ENCODE measurements around the gene PRX.
A peak's percentile ranks its signal among the peaks of the same experiment; 100 is the strongest.
"Not testable (repeated sequence)": the region's sequence is repeated elsewhere in the genome, so short reads cannot be mapped to it uniquely, and the experiment has no call there.

The PRX gene, protein sequence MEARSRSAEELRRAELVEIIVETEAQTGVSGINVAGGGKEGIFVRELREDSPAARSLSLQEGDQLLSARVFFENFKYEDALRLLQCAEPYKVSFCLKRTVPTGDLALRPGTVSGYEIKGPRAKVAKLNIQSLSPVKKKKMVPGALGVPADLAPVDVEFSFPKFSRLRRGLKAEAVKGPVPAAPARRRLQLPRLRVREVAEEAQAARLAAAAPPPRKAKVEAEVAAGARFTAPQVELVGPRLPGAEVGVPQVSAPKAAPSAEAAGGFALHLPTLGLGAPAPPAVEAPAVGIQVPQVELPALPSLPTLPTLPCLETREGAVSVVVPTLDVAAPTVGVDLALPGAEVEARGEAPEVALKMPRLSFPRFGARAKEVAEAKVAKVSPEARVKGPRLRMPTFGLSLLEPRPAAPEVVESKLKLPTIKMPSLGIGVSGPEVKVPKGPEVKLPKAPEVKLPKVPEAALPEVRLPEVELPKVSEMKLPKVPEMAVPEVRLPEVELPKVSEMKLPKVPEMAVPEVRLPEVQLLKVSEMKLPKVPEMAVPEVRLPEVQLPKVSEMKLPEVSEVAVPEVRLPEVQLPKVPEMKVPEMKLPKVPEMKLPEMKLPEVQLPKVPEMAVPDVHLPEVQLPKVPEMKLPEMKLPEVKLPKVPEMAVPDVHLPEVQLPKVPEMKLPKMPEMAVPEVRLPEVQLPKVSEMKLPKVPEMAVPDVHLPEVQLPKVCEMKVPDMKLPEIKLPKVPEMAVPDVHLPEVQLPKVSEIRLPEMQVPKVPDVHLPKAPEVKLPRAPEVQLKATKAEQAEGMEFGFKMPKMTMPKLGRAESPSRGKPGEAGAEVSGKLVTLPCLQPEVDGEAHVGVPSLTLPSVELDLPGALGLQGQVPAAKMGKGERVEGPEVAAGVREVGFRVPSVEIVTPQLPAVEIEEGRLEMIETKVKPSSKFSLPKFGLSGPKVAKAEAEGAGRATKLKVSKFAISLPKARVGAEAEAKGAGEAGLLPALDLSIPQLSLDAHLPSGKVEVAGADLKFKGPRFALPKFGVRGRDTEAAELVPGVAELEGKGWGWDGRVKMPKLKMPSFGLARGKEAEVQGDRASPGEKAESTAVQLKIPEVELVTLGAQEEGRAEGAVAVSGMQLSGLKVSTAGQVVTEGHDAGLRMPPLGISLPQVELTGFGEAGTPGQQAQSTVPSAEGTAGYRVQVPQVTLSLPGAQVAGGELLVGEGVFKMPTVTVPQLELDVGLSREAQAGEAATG (N-terminal part only)

DNA sequence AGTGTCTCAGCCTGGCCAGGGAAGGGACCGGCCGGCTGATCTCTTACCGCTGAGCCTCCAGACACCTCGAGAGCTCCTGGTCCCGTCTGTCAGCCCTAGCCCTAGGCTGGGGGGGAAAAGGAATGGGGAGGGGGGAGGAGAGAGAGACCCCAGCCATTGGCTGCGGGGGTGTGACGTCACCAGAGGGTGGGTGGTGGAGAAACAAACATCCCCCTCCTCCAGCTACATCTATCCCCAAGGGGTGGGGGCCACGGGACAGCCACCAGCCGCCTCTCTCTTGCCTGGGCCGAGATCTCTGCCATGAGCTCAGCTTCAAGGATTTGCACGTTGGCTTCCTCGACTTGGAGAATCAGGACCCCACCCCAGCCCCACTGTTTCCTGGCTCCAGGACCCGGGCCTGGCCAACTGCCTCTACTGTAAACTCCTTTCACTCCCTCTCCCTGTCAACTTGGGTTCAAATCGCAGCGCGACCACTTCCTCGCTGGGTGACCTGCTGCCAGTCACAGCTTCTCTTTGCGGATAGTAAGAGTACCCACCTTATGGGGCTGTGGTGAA, at the start of gene PRX:
TSS of gene PRX (minus strand) at position 88 of the 555 bp plus-strand sequence. CDS start 5,446 bp downstream, outside the sequence.
- no peak for DNase-seq

DNA sequence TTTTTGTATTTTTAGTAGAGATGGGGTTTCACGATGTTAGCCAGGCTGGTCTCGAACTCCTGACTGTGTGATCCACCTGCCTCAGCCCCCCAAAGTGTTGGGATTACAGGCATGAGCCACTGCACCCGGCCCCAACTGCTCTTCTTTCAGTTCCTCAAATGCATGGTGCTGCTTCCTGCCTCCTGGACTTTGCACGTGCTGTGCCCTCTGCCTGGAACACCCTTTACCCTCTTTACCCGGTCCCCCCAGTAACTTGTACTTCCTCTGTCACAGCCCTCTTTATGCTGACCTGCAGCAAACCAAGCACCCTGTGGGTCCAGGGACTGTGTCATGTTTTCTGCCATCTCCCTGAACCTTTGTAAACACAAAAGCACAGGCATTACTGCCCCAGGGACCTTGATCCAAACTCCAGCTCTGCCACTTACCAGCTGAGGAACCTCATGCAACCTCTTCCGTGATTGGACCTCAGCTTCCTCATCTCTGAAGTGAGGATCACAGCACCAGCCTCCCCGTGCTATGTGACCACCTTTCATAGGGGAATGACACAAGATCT, 48.6 kb upstream of the PRX start:
- DNase-seq, result no peak

DNA sequence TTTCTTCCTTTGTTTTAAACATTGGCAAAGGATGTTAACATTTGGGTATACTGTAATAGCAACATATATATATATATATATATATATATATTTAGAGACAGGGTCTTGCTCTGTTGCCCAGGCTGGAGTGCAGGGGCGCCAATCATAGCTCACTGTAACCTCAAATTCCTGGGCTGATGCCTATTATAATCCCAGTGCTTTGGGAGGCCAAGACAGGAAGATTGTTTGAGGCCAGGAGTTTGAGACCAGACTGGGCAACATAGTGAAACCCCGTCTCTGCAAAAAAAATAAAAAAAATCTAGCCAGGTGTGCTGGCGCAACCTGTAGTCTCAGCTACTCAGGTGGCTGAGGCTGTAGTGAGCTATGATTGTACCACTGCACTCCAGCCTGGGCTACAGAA, 47.0 kb upstream of the PRX start:
- DNase-seq, result no peak

DNA sequence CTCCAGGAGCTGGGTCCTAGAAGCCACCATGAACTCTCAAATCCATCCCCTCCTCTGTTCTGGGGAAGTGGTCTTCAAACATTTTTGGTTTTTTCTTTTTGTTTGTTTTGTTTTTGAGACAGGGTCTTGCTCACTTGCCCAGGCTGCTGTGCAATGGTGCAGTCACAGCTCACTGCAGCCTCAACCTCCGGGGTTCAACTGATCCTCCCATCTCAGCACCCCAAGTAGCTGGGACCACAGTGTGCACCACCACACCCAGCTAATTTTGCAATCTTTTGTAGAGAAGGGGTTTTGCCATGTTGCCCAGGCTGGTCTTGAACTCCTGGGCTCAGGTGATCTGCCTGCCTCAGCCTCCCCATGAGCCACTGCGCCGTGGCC, 45.4 kb upstream of the PRX start:
- DNase-seq, result no peak

DNA sequence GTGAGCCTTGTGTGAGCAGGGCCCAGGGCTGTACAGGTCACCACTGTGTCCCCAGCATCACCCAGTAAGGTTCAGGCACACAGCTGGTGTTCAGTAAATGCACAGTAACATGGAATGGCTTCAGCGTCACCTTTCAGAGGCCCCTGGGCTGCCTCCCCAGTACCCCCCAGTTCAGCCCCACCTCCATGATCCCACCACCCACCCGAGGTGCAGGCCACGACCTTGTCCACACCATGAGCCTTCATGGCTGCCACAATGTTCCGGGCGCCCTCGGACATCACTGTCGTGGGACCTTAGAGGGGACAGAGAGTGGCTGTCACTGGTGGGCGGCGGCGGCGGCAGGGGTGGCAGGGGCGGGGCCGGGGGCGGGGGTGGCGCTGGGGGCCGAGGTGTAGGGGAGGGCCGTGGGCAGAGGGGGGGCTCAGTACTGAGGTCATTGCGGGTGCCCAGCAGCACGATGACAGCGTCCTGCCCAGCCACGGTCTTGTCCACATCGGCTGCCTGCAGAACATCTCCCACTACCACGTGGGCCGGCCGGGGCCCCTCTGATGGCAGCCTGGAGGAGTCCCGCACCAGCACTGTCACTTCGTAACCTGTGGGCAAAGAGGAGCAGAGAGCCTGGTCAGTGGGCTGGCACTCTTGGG, 44.9 kb upstream of the PRX start:
- no peak for DNase-seq

DNA sequence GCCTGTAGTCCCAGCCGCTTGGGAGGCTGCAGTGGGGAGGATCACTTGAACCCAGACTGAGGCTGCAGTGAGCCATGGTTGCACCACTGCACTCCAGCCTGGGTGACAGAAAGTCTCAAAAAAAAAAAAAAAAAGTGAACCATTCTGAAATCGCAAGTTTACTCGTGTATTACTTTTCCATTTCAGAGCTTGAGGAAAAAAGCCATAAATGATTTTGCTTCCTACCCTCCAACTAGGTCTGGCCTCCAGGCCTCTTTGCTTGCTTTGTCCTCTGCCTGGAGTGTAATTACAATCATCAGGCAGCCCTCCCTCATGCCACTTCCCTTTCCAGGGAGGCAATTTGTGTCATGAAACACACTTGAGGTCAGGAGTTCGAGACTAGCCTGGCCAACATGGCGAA, 43.9 kb upstream of the PRX start:
- no peak for DNase-seq

DNA sequence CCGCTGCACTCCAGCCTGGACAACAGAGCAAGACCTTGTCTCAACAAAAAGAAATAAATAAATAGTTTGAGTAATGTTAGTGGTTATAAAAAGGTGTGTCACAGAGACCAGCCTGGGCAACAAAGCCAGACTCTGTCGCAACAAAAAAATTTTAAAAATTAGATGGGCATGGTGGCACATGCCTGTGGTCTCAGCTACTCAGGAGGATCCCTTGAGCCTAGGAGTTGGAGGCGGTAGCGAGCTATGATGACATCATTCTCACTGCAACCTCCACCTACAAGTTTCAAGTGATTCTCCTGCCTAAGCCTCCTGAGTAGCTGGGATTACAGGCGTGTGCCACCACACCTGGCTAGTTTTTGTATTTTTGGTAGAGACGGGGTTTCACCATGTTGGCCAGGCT, 40.8 kb upstream of the PRX start:
- DNase-seq, result not testable (repeated sequence)

DNA sequence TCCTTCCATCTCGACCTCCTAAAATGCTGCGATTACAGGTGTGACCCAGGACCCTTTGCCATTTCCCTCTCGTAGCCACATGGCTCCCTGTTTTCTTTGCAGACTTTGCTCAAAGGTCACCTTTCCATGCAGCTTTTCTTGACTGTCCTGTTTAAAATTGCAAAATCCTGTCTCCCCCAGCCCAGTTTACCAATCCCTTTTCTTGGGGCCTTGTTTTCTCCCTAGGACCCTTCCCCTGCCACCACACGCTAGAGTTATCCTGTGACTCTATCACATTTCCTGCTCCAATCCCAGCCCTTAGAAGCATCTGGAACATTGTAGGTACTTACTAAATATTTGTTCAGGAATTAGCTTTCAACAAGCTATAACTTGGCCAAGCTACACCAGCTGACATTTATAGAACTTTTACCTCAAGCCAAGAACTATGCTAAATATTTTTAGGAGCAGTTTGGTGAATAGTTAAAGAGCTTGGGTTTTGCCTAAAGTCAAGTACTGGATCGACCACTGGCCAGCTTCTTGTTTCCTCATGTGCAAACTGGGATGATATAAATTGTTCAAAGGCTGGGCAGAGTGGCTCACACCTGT, 40.1 kb upstream of the PRX start:
- DNase-seq, result no peak

DNA sequence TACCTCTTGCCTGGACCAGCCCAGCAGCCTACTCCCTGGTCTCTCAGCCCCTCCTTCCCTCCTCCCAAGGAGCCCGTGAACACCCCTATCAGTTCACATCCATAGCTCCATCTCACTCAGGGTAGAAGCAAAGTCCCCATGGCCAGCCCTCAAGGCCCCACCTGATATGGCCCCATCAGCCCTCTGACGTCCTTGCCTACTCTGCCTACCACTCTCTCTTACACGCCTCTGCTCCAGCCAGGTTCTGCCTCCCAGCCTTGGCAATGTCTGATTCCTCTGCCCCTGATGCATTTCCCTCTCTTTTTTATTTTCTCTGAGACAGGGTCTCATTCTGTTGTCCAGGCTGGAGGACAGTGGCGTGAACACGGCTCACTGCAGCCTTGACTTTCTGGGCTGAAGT, 38.8 kb upstream of the PRX start:
- no peak for DNase-seq

DNA sequence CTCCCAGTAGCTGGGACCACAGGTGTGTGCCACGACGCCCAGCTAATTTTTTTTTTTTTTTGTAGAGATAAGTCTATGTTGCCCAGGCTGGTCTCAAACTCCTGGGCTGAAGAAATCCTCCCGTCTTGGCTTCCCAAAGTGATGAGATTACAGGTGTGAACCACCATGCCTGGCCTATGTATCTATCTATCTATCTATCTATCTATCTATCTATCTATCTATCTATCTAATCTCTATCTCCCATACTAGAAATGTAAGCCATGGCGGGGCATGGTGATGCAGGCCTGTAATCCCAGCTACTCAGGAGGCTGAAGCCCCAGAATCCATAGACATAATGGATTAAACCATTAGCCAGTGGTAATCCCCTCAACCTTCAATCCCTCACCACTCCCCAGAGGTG, 37.5 kb upstream of the PRX start:
- DNase-seq, result no peak

DNA sequence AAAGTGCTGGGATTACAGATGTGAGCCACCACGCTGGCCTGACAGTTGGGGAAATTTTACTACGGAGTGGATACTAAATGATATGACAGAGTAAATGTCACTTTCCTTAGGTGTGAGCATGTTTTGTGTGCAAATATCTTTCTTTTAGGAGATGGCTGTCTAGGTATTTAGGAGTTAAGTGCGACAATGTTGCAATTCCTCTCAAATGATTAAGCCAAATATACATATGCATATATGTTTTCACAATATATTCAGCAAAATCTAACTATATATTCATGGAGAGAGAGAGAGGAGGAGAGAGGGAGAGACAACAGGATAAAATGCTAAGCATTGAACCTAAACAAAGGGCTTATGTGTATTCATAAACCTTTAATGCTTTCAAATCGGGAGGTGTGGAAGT, 36.3 kb upstream of the PRX start:
- DNase-seq, result no peak

DNA sequence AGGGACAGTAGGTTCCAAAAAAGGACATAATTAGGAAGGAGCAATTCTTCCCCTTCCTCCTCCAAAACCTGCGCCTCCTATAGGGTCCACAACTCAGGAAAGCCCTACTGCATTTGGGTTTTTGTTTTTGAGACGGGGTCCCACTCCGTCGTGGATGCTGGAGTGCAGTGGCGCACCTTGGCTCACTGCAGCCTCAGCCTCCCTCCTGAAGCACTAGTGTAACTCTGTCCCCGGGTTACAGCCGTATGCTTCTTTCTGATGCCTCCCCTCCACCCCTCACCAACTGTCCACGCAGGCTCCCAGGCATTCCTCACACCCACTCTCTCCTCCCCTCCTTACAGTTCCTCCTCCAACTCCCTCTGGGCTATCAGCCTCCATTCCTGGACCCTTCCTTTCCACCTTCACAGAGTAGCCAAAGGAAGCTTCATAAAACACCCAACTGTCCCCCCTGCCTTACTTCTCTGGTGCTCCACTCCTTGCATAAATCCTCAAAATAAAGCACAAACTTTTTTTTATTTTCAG, 33.1 kb upstream of the PRX start:
- no peak for DNase-seq

DNA sequence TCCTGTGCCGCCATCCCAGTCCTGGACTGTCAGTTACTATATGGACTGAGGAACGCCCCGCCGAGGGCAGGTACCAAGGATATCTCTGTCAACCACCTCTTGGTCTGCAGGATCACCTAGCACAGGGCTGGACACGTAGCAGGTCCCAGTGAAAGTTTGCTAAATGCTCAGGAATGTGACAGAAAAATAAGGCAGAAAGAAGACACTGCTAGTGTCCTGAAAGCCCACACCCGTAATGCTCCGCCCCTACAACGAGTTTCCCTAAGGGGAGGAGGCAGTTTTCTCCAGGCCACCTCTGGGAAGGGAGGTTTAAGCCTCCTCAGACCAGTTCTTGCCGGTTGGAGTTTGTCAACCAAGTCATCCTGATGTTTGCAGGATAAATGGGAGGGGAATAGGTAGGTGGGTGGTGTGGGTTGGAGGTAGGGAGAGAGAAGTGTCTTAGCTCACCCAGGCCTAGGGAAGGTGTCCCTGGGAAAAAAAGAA, 32.6 kb upstream of the PRX start:
- no peak for DNase-seq

DNA sequence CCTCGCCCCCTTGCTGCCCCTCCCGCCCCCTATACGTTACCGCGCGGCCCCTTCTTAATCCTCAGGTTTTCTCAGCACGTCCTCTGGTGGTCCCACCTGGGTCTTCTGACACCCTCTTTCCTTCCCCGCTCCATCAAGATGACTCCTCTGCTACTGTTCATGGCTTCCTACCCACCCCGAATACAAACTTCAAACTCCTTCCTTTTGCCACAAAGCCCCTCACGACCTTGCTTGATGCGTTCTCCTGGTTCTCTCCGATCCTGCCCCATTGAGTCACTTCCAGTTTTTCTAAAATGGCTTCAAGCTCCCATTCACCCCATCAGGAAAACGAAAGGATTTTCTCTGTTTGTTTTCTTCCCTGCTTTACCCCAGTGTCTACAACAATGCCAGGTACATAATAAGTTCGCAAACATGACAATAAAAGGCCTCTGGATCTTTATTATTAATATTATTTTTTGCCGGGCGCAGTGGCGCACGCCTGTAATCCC, 31.7 kb upstream of the PRX start:
- no peak for DNase-seq

DNA sequence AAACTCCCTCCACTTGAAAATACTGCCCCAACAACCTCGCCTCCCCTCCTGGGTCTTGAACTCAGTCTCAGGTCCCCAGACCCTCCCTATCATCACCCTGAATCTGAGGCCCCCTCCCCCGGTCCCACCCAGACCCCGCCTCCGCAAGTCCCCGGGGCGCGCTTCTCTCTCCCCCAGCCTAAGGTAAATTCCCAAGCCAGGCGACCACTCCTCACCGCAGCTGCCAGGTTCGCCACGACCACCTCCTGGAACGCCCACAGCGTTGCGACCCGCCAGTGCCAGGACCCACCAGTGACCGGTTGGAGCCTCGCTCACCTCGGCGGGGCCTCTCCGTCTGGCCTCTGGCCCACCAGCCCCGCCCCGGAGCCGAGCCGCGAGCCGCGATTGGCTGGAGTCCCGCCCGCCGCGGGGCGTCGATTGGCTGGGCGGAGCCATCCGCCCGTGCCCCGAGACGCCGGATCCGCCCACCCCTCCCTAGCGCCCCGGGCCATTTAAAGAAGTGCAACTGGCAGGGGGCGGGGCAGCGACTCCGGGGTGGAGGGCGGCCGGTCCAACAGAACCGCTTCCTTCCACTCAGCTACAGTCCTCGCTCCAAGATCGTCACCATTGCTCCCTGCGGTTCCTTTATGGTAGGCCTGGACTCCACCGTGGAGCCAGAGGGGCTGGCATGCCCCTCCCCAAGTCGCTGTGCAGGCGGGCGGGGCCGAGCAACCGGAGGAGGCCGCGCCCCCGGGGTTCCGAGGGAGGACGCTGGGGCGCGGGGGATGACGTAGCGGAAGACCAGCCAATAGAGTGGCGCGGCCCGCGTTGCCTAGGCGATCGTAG, 31.0 kb upstream of the PRX start, which contains the start of gene SERTAD3:
TSS of gene SERTAD3 (minus strand) at position 336 of the 825 bp plus-strand sequence. CDS start 2,255 bp downstream, outside the sequence.
- peak; percentile 91 to 97 (median 96) for DNase-seq

DNA sequence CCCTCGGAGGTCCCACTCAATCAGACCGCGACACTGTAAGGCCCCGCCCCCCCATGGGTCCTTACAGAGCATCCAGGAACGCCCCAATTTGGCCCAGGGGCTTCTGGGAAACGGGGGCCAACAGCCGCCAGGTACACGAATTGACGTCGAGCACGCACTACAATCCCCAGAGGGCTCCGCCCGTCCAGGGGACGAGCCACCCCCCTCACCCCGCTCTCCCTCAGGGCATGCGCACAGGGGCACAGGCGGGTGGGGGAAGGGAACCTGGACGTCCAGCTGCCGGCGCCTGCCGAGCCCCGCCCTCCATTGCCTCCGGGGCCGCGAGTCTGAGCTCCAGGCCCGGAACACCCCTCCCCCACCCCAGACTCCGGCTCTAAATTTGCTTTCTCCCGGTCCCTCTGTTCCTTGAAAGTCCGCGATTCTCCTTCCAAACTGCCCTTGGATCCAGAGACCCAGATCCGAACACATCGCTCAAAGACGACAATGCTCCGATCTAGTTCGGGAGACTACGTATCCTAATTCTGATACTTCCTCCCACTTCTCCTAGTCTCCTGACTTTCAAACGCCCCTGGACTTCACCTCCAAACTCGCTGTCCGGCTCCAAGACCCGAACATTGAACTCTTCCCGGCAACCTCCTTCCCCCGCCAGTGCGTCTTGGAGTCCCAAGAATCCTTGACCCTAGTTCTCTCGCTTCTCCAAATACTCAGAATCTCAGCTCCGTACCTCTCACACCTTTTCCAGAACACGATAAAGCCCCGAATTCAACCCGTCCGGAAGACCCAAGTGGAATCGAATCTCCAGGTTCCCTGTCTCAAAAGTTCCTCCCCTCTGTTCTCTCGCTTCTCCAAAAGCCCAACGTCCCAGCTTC, 30.2 kb upstream of the PRX start:
- DNase-seq, result peak; percentile 97 to 99 (median 98)

DNA sequence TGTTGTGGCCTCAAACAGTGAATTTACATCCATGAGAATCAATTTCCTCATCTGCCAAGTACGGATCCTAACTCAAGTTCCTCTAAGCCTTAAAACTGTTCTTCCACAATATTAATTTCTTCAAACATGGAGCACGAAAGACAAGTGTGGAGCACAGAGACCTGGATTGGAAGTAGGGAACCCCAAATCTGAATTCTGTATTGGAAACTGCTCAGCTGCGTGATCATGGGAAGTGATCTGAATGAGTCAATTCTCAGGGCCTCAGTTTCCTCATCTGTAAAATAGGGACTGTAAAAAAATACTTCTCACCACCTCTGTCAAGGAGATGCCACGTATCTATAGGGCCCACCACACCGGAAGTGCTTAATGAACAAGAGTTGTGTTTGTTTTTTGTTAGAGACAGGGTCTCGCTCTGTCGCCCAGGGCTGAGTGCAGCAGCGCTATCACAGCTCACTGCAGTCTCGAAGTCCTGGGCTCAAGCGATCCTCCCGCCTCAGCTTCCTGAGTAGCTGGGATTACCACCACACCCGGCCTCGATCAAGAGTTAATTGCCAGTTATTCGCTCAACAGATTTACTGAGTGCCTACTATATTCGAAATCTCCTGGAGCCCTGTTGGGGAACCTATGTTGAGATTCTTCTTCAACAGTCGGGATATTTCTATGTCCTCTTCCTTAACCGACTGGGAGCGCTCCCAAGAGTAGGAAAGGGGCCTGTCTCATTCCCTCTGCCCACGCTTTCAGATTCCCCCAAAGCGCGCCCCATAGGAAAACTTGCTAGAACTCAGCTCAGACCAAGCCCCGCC, 29.4 kb upstream of the PRX start:
- no peak for DNase-seq

DNA sequence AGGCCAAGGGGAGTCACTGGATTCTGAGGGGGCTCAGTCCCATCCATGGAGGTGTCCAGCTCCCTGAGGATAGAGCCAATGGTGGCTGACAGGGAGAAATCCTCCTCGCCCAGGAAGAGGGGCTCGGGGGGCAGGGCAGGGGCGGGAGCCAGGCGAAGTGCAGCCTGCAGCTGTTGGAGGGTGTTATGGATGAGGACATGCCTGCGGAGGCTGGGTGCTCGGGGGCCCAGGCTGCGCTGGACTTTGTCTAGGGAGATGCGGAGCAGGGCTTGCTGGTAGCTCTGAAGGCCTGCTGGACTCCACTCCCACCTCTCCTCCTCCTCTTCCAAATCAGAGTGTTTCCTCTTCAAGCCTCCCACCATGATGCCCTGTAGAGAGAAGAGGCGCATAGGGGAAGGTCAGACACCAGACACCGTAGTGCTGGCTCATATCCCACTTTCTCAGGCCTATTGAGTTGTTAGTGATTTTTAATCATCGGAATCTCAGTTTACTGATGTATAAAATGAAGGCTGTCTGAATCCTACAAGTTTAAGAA, 28.6 kb upstream of the PRX start:
- DNase-seq, result no peak
